Progenitor cell of endocrine pancreas (in vitro differentiated cells): ENCODE results near the gene PCED1A. TPM values are rescaled to one million over a fixed set of nuclear protein-coding genes. Genes with fewer than 3 reads are reported as not detected.

Experiments
- DNase-seq: peaks from one replicate; pipeline ENCODE4 v3.0.0; 2021; ENCODE audit warnings: low spot score; ENCODE audit not compliant: unreplicated experiment
- H3K27ac Mint-ChIP-seq: 2 replicates; pipeline ENCODE4 v1.8.0; 2021; ENCODE audit warnings: mild to moderate bottlenecking, moderate library complexity, mixed read lengths
- H3K27me3 Mint-ChIP-seq: 2 replicates; pipeline ENCODE4 v1.8.0; 2021; ENCODE audit warnings: mixed read lengths
- H3K36me3 Mint-ChIP-seq: 2 replicates; pipeline ENCODE4 v1.8.0; 2022; ENCODE audit warnings: mixed read lengths; ENCODE audit not compliant: insufficient read depth
- H3K4me1 Mint-ChIP-seq: 2 replicates; pipeline ENCODE4 v1.8.0; 2021; ENCODE audit warnings: low read depth, mixed read lengths
- H3K4me3 Mint-ChIP-seq: 2 replicates; pipeline ENCODE4 v1.8.0; 2021; ENCODE audit warnings: low read depth, mild to moderate bottlenecking, moderate library complexity, mixed read lengths
- H3K9me3 Mint-ChIP-seq: 2 replicates; pipeline ENCODE4 v1.8.0; 2021; ENCODE audit warnings: low read depth, mixed read lengths
- CTCF ChIP-seq: fragments of 200-600 bp; sonication (generic); IDR thresholded peaks from one replicate; pipeline ENCODE4 v1.5.0; 2021; ENCODE audit warnings: antibody characterized with exemption, mild to moderate bottlenecking; ENCODE audit not compliant: unreplicated experiment
- total RNA-seq: library from RNA; stranded (reverse); gene quantifications from 2 replicates; pipeline ENCODE4 v1.2.1, GENCODE V29; 2021

The PCED1A gene
- total RNA-seq, 1 donor from 2014 or later, result 81.1 TPM

- Mint-ChIP-seq H3K27ac (no peak overlapping the region), H3K9me3 (no peaks in the 10 kb centered on the region), H3K36me3 (peaks cover 10% of the 10 kb centered on the region), H3K27me3 (peaks cover 19% of the 10 kb centered on the region), H3K4me1 (no peaks in the 10 kb centered on the region), H3K4me3 (no peak overlapping the region)
- no peak for TF ChIP-seq CTCF
- no peak for DNase-seq
Measured at GRCh38 chr20:2793471-2793870, 47.0 kb downstream of the PCED1A start.

Other genes with a start within 250 kb of the PCED1A start
- gene NOP56, start 188.0 kb downstream of the PCED1A start, total RNA-seq, result 271 and 282 TPM in 2 replicates
- 98.9 and 108 TPM in 2 replicates for gene IDH3B, start 176.4 kb downstream of the PCED1A start, total RNA-seq
- gene EBF4, start 147.9 kb downstream of the PCED1A start, total RNA-seq, result 63.8 and 64.9 TPM in 2 replicates
- 130 and 131 TPM in 2 replicates for gene CPXM1, start 40.0 kb downstream of the PCED1A start, total RNA-seq
- not detected in 2 replicates for gene C20orf141, start 25.7 kb downstream of the PCED1A start, total RNA-seq
- gene TMEM239, start 24.3 kb downstream of the PCED1A start, total RNA-seq, result not detected in 2 replicates
- gene VPS16, start 90 bp upstream of the PCED1A start, total RNA-seq, result 47.8 and 48.5 TPM in 2 replicates
- 71.7 and 73.2 TPM in 2 replicates for gene PTPRA, start 32.8 kb upstream of the PCED1A start, total RNA-seq
- 2.7 TPM in 2 replicates for gene GNRH2, start 203.0 kb upstream of the PCED1A start, total RNA-seq
- gene MRPS26, start 205.4 kb upstream of the PCED1A start, total RNA-seq, result 74.3 and 75.1 TPM in 2 replicates
- not detected in 2 replicates for gene OXT, start 231.0 kb upstream of the PCED1A start, total RNA-seq
- gene AVP, start 244.1 kb upstream of the PCED1A start, total RNA-seq, result not detected in 2 replicates